GM23338 (cell line): ENCODE results near the gene ANO1. TPM values are rescaled to one million over a fixed set of nuclear protein-coding genes. Genes with fewer than 3 reads are reported as not detected.
A peak's percentile ranks its signal among the peaks of the same experiment; 100 is the strongest.

Source experiments
- ATAC-seq: fragments of 200-7000 bp; cut with Tn5 transposase; 3 replicates; pipeline ENCODE4 v1.9.1; 2020
- DNase-seq: peaks from one replicate; pipeline ENCODE4 v3.0.0-alpha.2; 2015; ENCODE audit warnings: low spot score
- H2AFZ ChIP-seq: fragments of 200-600 bp; sonication (generic); 2 replicates; pipeline ENCODE4 v1.8.0; 2016; ENCODE audit warnings: antibody characterized with exemption, mild to moderate bottlenecking, moderate library complexity
- H3F3A ChIP-seq: fragments of 200-600 bp; sonication (generic); replicated peaks from 2 replicates; pipeline ENCODE4 v1.8.0; 2017; ENCODE audit warnings: antibody characterized with exemption, mixed run types, low read depth
- H3K27ac ChIP-seq: fragments of 200-600 bp; sonication (generic); 2 replicates; pipeline ENCODE4 v1.6.1; 2016; ENCODE audit warnings: low read depth
- H3K27me3 ChIP-seq: fragments of 200-600 bp; sonication (generic); 2 replicates; pipeline ENCODE4 v1.8.0; 2016; ENCODE audit warnings: mild to moderate bottlenecking, mixed run types, moderate library complexity; ENCODE audit not compliant: insufficient read depth
- H3K36me3 ChIP-seq: fragments of 200-600 bp; sonication (generic); 2 replicates; pipeline ENCODE4 v1.8.0; 2016; ENCODE audit warnings: mild to moderate bottlenecking; ENCODE audit not compliant: insufficient read depth
- H3K4me1 ChIP-seq: fragments of 200-600 bp; sonication (generic); 2 replicates; pipeline ENCODE4 v1.8.0; 2016; ENCODE audit warnings: mild to moderate bottlenecking, moderate library complexity; ENCODE audit not compliant: insufficient read depth
- H3K4me2 ChIP-seq: fragments of 200-600 bp; sonication (generic); 2 replicates; pipeline ENCODE4 v1.7.1; 2017; ENCODE audit warnings: mixed run types
- H3K4me3 ChIP-seq: fragments of 200-600 bp; sonication (generic); 2 replicates; pipeline ENCODE4 v1.6.1; 2016; ENCODE audit warnings: mixed run types
- H3K79me2 ChIP-seq: fragments of 200-600 bp; sonication (generic); replicated peaks from 2 replicates; pipeline ENCODE4 v1.8.0; 2017; ENCODE audit warnings: mild to moderate bottlenecking; ENCODE audit not compliant: insufficient read depth
- H3K9me2 ChIP-seq: fragments of 200-600 bp; sonication (generic); 2 replicates; pipeline ENCODE4 v1.8.0; 2017; ENCODE audit not compliant: insufficient read depth
- H4K20me1 ChIP-seq: fragments of 200-600 bp; sonication (generic); replicated peaks from 2 replicates; pipeline ENCODE4 v1.8.0; 2017; ENCODE audit warnings: mild to moderate bottlenecking; ENCODE audit not compliant: insufficient read depth
- H3K27ac Mint-ChIP-seq: 2 replicates; pipeline ENCODE4 v1.8.0; 2020; ENCODE audit warnings: inconsistent platforms, mild to moderate bottlenecking, moderate library complexity, mixed read lengths
- H3K27me3 Mint-ChIP-seq: 3 replicates; pipeline ENCODE4 v1.8.0; 2022; ENCODE audit warnings: low read depth, mild to moderate bottlenecking, moderate library complexity, mixed read lengths, inconsistent platforms; ENCODE audit not compliant: insufficient read depth, poor library complexity
- H3K36me3 Mint-ChIP-seq: 3 replicates; pipeline ENCODE4 v1.8.0; 2021; ENCODE audit warnings: low read depth, mild to moderate bottlenecking, inconsistent platforms, moderate library complexity, mixed read lengths
- H3K4me1 Mint-ChIP-seq: 3 replicates; pipeline ENCODE4 v1.8.0; 2020; ENCODE audit warnings: mild to moderate bottlenecking, inconsistent platforms, mixed read lengths
- H3K4me3 Mint-ChIP-seq: 3 replicates; pipeline ENCODE4 v1.8.0; 2021; ENCODE audit warnings: moderate library complexity, mild to moderate bottlenecking, inconsistent platforms, mixed read lengths
- H3K9me3 Mint-ChIP-seq: 3 replicates; pipeline ENCODE4 v1.8.0; 2020; ENCODE audit warnings: moderate library complexity, mild to moderate bottlenecking, inconsistent platforms, mixed read lengths
- CREB1 ChIP-seq: fragments of 250-450 bp; sonication (Bioruptor Pico); IDR thresholded peaks from 2 replicates; pipeline ENCODE4 v1.5.0; 2020; ENCODE audit warnings: low read depth, mild to moderate bottlenecking, moderate library complexity
- ETS1 ChIP-seq: IDR thresholded peaks from 2 replicates; pipeline ENCODE4 v1.6.1; 2016; ENCODE audit warnings: antibody characterized with exemption
- EZH2phosphoT487 ChIP-seq: fragments of 200-600 bp; sonication (generic); IDR thresholded peaks from one replicate; pipeline ENCODE4 v1.8.1; 2018; ENCODE audit warnings: antibody characterized with exemption; ENCODE audit not compliant: unreplicated experiment
- JUNB ChIP-seq: IDR thresholded peaks from one replicate; pipeline ENCODE4 v1.6.1; 2016; ENCODE audit warnings: antibody characterized with exemption; ENCODE audit not compliant: unreplicated experiment
- STAT1 ChIP-seq: IDR thresholded peaks from one replicate; pipeline ENCODE4 v1.6.1; 2016; ENCODE audit warnings: antibody characterized with exemption; ENCODE audit not compliant: unreplicated experiment
- ZNF114 ChIP-seq: fragments of 250-450 bp; sonication (Bioruptor Pico); IDR thresholded peaks from 2 replicates; pipeline ENCODE4 v1.5.0; 2020; ENCODE audit warnings: mild to moderate bottlenecking, moderate library complexity
- ZNF331 ChIP-seq: fragments of 250-450 bp; sonication (Bioruptor Pico); IDR thresholded peaks from 2 replicates; pipeline ENCODE4 v1.5.0; 2020; ENCODE audit warnings: low read depth, mild to moderate bottlenecking, moderate library complexity
- polyA plus RNA-seq: library from polyadenylated mRNA; unstranded; fragments of >200 nt; fragmentation: Nextera tagmentation; extraction: Ambion mirVana; gene quantifications from 2 replicates; pipeline ENCODE4 v1.2.1, GENCODE V29; 2016
- total RNA-seq: library from RNA; depleted of rRNA; stranded (reverse); fragments of >200 nt; shearing (Covaris generic); gene quantifications from 2 replicates; pipeline ENCODE4 v1.2.3, GENCODE V29; 2014
- TF ChIP-seq, protein P1 (sequence below): fragments of 250-450 bp; sonication (Bioruptor Pico); IDR thresholded peaks from 2 replicates; pipeline ENCODE4 v1.5.0; 2020; ENCODE audit warnings: mild to moderate bottlenecking, moderate library complexity
- TF ChIP-seq, protein P2 (sequence below): IDR thresholded peaks from one replicate; pipeline ENCODE4 v1.6.1; 2018; ENCODE audit warnings: antibody characterized with exemption; ENCODE audit not compliant: unreplicated experiment

ANO1 gene
- total and polyA plus RNA-seq, 2 experiments from 2014 or later, result 1.4 to 3.4 TPM

- Histone ChIP-seq H3K36me3 (no peaks in the 10 kb centered on the region), H4K20me1 (no peaks in the 10 kb centered on the region), H3K27me3 (no peaks in the 10 kb centered on the region), H3K27ac (no peak overlapping the region), H3K4me2 (no peak overlapping the region), H2AFZ (no peak overlapping the region), H3F3A (0 out of 2 replicates have a peak, but pooled peaks cover under 1% of the 10 kb centered on the region), H3K4me1 (peaks cover under 1% of the 10 kb centered on the region), H3K9me2 (no peaks in the 10 kb centered on the region), H3K4me3 (no peak overlapping the region), H3K79me2 (no peaks in the 10 kb centered on the region)
- TF ChIP-seq JUNB (no peak), EZH2phosphoT487 (no peak), ZNF331 (CRISPR knock-in tag) (no peak), CREB1 (no peak), ETS1 (no peak), ZNF114 (no peak), STAT1 (no peak)
- TF ChIP-seq, protein P1, sequence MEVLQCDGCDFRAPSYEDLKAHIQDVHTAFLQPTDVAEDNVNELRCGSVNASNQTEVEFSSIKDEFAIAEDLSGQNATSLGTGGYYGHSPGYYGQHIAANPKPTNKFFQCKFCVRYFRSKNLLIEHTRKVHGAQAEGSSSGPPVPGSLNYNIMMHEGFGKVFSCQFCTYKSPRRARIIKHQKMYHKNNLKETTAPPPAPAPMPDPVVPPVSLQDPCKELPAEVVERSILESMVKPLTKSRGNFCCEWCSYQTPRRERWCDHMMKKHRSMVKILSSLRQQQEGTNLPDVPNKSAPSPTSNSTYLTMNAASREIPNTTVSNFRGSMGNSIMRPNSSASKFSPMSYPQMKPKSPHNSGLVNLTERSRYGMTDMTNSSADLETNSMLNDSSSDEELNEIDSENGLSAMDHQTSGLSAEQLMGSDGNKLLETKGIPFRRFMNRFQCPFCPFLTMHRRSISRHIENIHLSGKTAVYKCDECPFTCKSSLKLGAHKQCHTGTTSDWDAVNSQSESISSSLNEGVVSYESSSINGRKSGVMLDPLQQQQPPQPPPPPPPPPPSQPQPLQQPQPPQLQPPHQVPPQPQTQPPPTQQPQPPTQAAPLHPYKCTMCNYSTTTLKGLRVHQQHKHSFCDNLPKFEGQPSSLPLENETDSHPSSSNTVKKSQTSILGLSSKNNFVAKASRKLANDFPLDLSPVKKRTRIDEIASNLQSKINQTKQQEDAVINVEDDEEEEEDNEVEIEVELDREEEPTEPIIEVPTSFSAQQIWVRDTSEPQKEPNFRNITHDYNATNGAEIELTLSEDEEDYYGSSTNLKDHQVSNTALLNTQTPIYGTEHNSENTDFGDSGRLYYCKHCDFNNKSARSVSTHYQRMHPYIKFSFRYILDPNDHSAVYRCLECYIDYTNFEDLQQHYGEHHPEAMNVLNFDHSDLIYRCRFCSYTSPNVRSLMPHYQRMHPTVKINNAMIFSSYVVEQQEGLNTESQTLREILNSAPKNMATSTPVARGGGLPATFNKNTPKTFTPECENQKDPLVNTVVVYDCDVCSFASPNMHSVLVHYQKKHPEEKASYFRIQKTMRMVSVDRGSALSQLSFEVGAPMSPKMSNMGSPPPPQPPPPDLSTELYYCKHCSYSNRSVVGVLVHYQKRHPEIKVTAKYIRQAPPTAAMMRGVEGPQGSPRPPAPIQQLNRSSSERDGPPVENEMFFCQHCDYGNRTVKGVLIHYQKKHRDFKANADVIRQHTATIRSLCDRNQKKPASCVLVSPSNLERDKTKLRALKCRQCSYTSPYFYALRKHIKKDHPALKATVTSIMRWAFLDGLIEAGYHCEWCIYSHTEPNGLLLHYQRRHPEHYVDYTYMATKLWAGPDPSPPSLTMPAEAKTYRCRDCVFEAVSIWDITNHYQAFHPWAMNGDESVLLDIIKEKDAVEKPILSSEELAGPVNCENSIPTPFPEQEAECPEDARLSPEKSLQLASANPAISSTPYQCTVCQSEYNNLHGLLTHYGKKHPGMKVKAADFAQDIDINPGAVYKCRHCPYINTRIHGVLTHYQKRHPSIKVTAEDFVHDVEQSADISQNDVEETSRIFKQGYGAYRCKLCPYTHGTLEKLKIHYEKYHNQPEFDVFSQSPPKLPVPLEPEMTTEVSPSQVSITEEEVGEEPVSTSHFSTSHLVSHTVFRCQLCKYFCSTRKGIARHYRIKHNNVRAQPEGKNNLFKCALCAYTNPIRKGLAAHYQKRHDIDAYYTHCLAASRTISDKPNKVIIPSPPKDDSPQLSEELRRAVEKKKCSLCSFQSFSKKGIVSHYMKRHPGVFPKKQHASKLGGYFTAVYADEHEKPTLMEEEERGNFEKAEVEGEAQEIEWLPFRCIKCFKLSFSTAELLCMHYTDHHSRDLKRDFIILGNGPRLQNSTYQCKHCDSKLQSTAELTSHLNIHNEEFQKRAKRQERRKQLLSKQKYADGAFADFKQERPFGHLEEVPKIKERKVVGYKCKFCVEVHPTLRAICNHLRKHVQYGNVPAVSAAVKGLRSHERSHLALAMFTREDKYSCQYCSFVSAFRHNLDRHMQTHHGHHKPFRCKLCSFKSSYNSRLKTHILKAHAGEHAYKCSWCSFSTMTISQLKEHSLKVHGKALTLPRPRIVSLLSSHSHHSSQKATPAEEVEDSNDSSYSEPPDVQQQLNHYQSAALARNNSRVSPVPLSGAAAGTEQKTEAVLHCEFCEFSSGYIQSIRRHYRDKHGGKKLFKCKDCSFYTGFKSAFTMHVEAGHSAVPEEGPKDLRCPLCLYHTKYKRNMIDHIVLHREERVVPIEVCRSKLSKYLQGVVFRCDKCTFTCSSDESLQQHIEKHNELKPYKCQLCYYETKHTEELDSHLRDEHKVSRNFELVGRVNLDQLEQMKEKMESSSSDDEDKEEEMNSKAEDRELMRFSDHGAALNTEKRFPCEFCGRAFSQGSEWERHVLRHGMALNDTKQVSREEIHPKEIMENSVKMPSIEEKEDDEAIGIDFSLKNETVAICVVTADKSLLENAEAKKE, result no peak
- TF ChIP-seq, protein P2, sequence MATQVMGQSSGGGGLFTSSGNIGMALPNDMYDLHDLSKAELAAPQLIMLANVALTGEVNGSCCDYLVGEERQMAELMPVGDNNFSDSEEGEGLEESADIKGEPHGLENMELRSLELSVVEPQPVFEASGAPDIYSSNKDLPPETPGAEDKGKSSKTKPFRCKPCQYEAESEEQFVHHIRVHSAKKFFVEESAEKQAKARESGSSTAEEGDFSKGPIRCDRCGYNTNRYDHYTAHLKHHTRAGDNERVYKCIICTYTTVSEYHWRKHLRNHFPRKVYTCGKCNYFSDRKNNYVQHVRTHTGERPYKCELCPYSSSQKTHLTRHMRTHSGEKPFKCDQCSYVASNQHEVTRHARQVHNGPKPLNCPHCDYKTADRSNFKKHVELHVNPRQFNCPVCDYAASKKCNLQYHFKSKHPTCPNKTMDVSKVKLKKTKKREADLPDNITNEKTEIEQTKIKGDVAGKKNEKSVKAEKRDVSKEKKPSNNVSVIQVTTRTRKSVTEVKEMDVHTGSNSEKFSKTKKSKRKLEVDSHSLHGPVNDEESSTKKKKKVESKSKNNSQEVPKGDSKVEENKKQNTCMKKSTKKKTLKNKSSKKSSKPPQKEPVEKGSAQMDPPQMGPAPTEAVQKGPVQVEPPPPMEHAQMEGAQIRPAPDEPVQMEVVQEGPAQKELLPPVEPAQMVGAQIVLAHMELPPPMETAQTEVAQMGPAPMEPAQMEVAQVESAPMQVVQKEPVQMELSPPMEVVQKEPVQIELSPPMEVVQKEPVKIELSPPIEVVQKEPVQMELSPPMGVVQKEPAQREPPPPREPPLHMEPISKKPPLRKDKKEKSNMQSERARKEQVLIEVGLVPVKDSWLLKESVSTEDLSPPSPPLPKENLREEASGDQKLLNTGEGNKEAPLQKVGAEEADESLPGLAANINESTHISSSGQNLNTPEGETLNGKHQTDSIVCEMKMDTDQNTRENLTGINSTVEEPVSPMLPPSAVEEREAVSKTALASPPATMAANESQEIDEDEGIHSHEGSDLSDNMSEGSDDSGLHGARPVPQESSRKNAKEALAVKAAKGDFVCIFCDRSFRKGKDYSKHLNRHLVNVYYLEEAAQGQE, result no peak
- no peak overlapping the region for H3K4me3 Mint-ChIP-seq
- H3K4me1 Mint-ChIP-seq, result peaks cover 11% of the 10 kb centered on the region
- no peaks in the 10 kb centered on the region; the same call in 2 of the 3 replicates for H3K36me3 Mint-ChIP-seq
- no peak overlapping the region for H3K27ac Mint-ChIP-seq
- no peak for DNase-seq
- peaks cover 17% of the 10 kb centered on the region for H3K27me3 Mint-ChIP-seq
- H3K9me3 Mint-ChIP-seq, result peaks cover 12% of the 10 kb centered on the region
- ATAC-seq, result peak; percentile 56
Measured at GRCh38 chr11:70122490-70123198, 44.5 kb downstream of the ANO1 start.
